Activated CD4-positive, alpha-beta memory T cell treated with anti-CD3 and anti-CD28 coated beads, Interleukin-2, amount 10 ng/mL, durations not matched to agents 7 days and 5 days (primary cell): Measurements from ENCODE around the gene CLEC6A. TPM values are rescaled to one million over a fixed set of nuclear protein-coding genes. Genes with fewer than 3 reads are reported as not detected.

Experiments
- CTCF ChIA-PET: fragments of 350-600 bp; sonication (Branson Sonifier 250); formaldehyde crosslinking; loops from one replicate; lab custom pipeline; 2021; ENCODE audit warnings: antibody characterized with exemption, inconsistent platforms; lab: Charles Lee
- POLR2A ChIA-PET: fragments of 350-600 bp; sonication (Branson Sonifier 250); formaldehyde crosslinking; loops from one replicate; lab custom pipeline; 2021; ENCODE audit warnings: antibody characterized with exemption; lab: Charles Lee
- DNase-seq: peaks from one replicate; pipeline ENCODE4 v3.0.0-alpha.2; 2020
- H3K27ac Mint-ChIP-seq: one replicate; pipeline ENCODE4 v1.8.0; 2021; ENCODE audit warnings: mild to moderate bottlenecking, mixed read lengths
- H3K27me3 Mint-ChIP-seq: one replicate; pipeline ENCODE4 v1.8.0; 2021; ENCODE audit warnings: mixed read lengths
- H3K36me3 Mint-ChIP-seq: one replicate; pipeline ENCODE4 v1.8.0; 2021; ENCODE audit warnings: low read depth, mixed read lengths
- H3K4me1 Mint-ChIP-seq: one replicate; pipeline ENCODE4 v1.8.0; 2021; ENCODE audit warnings: mixed read lengths
- H3K4me3 Mint-ChIP-seq: one replicate; pipeline ENCODE4 v1.8.0; 2021; ENCODE audit warnings: mild to moderate bottlenecking, mixed read lengths
- H3K9me3 Mint-ChIP-seq: one replicate; pipeline ENCODE4 v1.8.0; 2021; ENCODE audit warnings: mixed read lengths
- total RNA-seq, 2 experiments: library from RNA; stranded (reverse); gene quantifications; one replicate each; pipeline ENCODE4 v1.2.3, GENCODE V29; 2021

CLEC6A gene
- total RNA-seq, 2 experiments from 2014 or later: not detected

DNA sequence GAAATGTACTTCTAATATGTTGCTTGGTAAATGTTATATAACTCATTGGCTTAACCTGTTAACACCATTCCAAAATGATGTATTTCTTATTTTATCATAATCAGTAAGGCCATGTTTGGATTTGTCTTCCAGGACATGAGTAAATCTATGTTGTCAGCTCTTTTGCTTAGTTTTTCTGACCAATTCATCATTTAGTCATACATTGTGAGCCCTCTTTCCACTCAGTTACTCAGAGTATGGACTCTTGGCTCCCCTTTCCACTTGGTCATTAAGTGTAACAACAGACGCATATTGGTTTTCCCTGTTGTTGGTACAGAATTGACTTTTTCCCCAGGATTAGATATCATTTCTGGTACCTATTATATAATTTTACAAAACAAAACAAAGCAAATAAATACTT lies 48.6 kb downstream of the CLEC6A start:
- Mint-ChIP-seq H3K27me3 (peaks cover 26% of the 10 kb centered on the region), H3K36me3 (no peaks in the 10 kb centered on the region), H3K4me3 (no peak overlapping the region), H3K9me3 (no peaks in the 10 kb centered on the region), H3K27ac (no peak overlapping the region), H3K4me1 (peaks cover 12% of the 10 kb centered on the region)
- ChIA-PET CTCF (no interaction called here), POLR2A (no interaction called here)
- DNase-seq: no peak

DNA sequence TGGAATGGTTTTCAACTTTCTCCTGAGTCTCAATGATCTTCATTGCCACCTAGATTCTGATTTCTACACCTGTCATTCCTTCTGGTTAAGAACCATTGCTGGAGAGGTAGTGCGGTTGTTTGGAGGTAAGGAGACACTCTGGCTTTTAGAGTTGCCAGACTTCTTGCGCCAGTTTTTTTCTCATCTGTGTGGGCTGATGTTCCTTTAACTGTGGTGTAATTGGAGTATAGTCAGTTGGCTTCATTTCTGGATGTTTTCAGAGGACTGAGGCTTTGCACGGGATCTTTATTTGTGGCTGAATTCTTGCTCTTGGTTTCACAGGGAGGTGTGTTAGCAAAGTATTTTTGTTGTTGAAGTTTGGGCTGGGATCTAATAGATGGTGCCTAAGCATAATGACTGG lies 51.8 kb downstream of the CLEC6A start:
- H3K27me3 Mint-ChIP-seq: peaks cover 27% of the 10 kb centered on the region
- no peaks in the 10 kb centered on the region for H3K4me1 Mint-ChIP-seq
- no peak overlapping the region for H3K4me3 Mint-ChIP-seq
- H3K27ac Mint-ChIP-seq: no peak overlapping the region
- CTCF ChIA-PET: no interaction called here
- POLR2A ChIA-PET: no interaction called here
- no peaks in the 10 kb centered on the region for H3K36me3 Mint-ChIP-seq
- H3K9me3 Mint-ChIP-seq: no peaks in the 10 kb centered on the region
- no peak for DNase-seq

GRCh38 chr12:8508223-8508622 lies 52.5 kb downstream of the CLEC6A start:
- ChIA-PET POLR2A (no interaction called here), CTCF (no interaction called here)
- Mint-ChIP-seq H3K9me3 (no peaks in the 10 kb centered on the region), H3K27me3 (peaks cover 30% of the 10 kb centered on the region), H3K4me3 (no peak overlapping the region), H3K36me3 (no peaks in the 10 kb centered on the region), H3K4me1 (no peaks in the 10 kb centered on the region), H3K27ac (no peak overlapping the region)
- DNase-seq: no peak

- POLR2A ChIA-PET: no interaction called here
- Mint-ChIP-seq H3K4me1 (no peaks in the 10 kb centered on the region), H3K27me3 (peaks cover 34% of the 10 kb centered on the region), H3K4me3 (no peak overlapping the region), H3K36me3 (no peaks in the 10 kb centered on the region), H3K9me3 (no peaks in the 10 kb centered on the region), H3K27ac (no peak overlapping the region)
- DNase-seq: no peak
- CTCF ChIA-PET: interaction anchor here (1.3 kb wide), 1 partner anchor 35 kb away, joined by 4 read pairs; no protein-coding TSS in a partner anchor
These were observed 53.4 kb downstream of the CLEC6A start for GRCh38 chr12:8508910-8509841.

DNA sequence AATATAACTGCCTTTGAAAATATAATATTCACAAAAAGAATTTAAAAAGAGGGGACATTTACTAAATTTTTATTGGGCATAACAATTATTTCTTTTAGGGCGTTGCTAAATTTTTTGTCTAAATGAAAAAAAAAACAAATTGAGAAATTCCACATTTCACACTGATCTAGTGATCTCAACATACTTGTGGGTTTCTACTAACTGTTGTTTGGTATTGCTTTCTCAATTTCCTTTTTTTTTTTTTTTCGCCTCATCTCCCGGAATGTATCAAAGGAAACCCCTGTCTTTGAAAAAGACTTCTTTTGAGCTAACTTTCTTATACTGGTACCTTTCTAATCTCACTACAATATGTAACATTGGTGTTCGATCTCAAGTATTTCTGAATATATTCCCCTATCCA lies 57.5 kb downstream of the CLEC6A start, which contains the start of gene CLEC4D:
TSS of gene CLEC4D (plus strand) at position 248 of the 400 bp plus-strand sequence. CDS start 230 bp downstream, outside the sequence.
- H3K4me3 Mint-ChIP-seq: no peak within 1 kb of the TSS
- H3K36me3 Mint-ChIP-seq: no peaks in the 10 kb centered on the region

GRCh38 chr12:8517971-8518370 lies 62.2 kb downstream of the CLEC6A start:
- no peak for DNase-seq
- Mint-ChIP-seq H3K27me3 (peaks cover 46% of the 10 kb centered on the region), H3K27ac (no peak overlapping the region), H3K36me3 (no peaks in the 10 kb centered on the region), H3K9me3 (no peaks in the 10 kb centered on the region), H3K4me1 (no peaks in the 10 kb centered on the region), H3K4me3 (no peak overlapping the region)
- CTCF ChIA-PET: interaction anchor here (1.5 kb wide), 1 partner anchor 26 kb away, joined by 5 read pairs; no protein-coding TSS in a partner anchor
- POLR2A ChIA-PET: no interaction called here

More for the DNA sequence above, 57.5 kb downstream of the CLEC6A start, which contains the start of gene CLEC4D:
- H3K9me3 Mint-ChIP-seq: no peaks in the 10 kb centered on the region
- no peak within 1 kb of the TSS for H3K27ac Mint-ChIP-seq
- H3K4me1 Mint-ChIP-seq: no peaks in the 10 kb centered on the region
- peaks cover 34% of the 10 kb centered on the region for H3K27me3 Mint-ChIP-seq
- CTCF ChIA-PET: no interaction called here
- POLR2A ChIA-PET: no interaction called here
- DNase-seq: no peak

DNA sequence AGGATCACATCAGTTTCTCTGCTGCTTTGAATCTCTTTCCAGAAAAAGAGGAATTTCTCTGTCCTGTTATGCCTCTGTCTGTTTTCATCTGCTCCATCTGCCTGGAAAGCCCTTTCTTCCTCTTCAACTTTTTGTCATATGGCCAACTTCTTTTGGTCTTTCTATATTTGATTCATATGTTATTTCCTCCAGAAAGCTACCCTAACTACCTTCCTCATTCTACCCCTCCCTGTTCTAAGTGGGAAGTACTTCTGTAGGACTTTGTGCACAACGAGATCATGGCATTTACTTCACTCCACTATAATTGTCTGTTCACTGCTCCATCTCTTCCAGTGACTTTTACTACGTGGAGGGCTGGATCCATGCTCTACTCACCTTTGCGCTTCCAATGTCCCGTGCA lies 63.4 kb downstream of the CLEC6A start:
- peaks cover 48% of the 10 kb centered on the region for H3K27me3 Mint-ChIP-seq
- no peak for DNase-seq
- H3K4me1 Mint-ChIP-seq: no peaks in the 10 kb centered on the region
- H3K27ac Mint-ChIP-seq: no peak overlapping the region
- H3K4me3 Mint-ChIP-seq: no peak overlapping the region
- POLR2A ChIA-PET: no interaction called here
- H3K9me3 Mint-ChIP-seq: no peaks in the 10 kb centered on the region
- CTCF ChIA-PET: interaction anchor here (1.5 kb wide), 1 partner anchor 25 kb away, joined by 5 read pairs; no protein-coding TSS in a partner anchor
- no peaks in the 10 kb centered on the region for H3K36me3 Mint-ChIP-seq

GRCh38 chr12:8527250-8528130 lies 71.7 kb downstream of the CLEC6A start:
- no peak overlapping the region for H3K27ac Mint-ChIP-seq
- no peak overlapping the region for H3K4me3 Mint-ChIP-seq
- DNase-seq: no peak
- H3K36me3 Mint-ChIP-seq: no peaks in the 10 kb centered on the region
- peaks cover 2% of the 10 kb centered on the region for H3K9me3 Mint-ChIP-seq
- POLR2A ChIA-PET: no interaction called here
- peaks cover 41% of the 10 kb centered on the region for H3K27me3 Mint-ChIP-seq
- H3K4me1 Mint-ChIP-seq: no peaks in the 10 kb centered on the region
- CTCF ChIA-PET: interaction anchor here (0.8 kb wide), 1 partner anchor 17 kb away, joined by 3 read pairs; no protein-coding TSS in a partner anchor

Other genes starting within 250 kb of the CLEC6A start
- gene FAM90A1, start 228.3 kb upstream of the CLEC6A start, total RNA-seq: under 1 TPM; 0.20 TPM
- not detected for gene CLEC4D, start 57.5 kb downstream of the CLEC6A start, total RNA-seq
- not detected for gene CLEC4E, start 84.9 kb downstream of the CLEC6A start, total RNA-seq
- not detected for gene AICDA, start 156.9 kb downstream of the CLEC6A start, total RNA-seq
- gene MFAP5, start 206.9 kb downstream of the CLEC6A start, total RNA-seq: not detected
- 1 to 10 TPM; 1.3 to 1.6 TPM for gene RIMKLB, start 242.0 kb downstream of the CLEC6A start, total RNA-seq